DND-41 (cell line): ENCODE data around the gene S100A9.

ENCODE experiments used
- CTCF ChIP-seq: IDR thresholded peaks from 2 replicates; pipeline ENCODE4 v1.5.1; 2012; ENCODE audit warnings: borderline replicate concordance, low read length, moderate library complexity, mild to moderate bottlenecking; ENCODE audit not compliant: poor library complexity, severe bottlenecking; ENCODE audit errors: extremely low read depth
- EZH2 ChIP-seq: IDR thresholded peaks from 3 replicates; pipeline ENCODE4 v1.6.1; 2012; ENCODE audit warnings: borderline replicate concordance, low read depth, mild to moderate bottlenecking, moderate library complexity, low read length, inconsistent platforms; ENCODE audit not compliant: severe bottlenecking

DNA sequence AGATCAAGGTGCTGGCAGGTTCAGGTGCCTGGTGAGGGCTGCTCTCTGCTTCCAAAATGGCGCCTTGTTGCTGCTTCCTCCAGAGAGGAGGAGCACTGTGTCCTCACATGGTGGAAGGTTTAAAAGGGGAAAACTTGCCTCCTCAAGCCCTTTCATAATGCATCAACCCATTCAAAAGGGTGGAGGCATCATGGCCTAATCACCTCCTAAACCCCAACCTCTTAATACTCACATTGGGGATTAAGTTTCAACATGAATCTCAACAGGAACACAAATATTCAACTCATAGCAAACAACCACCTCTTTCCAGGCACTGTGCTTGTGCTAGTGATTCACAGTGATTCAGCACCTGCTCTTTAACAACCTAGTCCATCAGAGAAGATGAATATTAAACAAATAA, 13.6 kb downstream of the S100A9 start:
- TF ChIP-seq CTCF, result no peak
- TF ChIP-seq EZH2, result no peak
